Natural killer cell (primary cell): ENCODE measurements around the gene PLCB1. TPM values are rescaled to one million over a fixed set of nuclear protein-coding genes. Genes with fewer than 3 reads are reported as not detected.

Experiments
- ATAC-seq, 3 donors: fragments of 150-1000 bp in 2 of 3; fragments of 200-7000 bp in 1 of 3; cut with Tn5 transposase; 1 replicate in 1 of 3; 2 replicates in 2 of 3; pipeline ENCODE4 v1.10.0; 2021; ENCODE audit warnings: mild to moderate bottlenecking in 2 of 3, moderate library complexity in 2 of 3
- DNase-seq, 2 donors: peaks; one replicate each; pipeline versions ENCODE4 v3.0.0 to v3.0.0-alpha.2; 2013 to 2021; ENCODE audit warnings: mixed read lengths in 1 of 2
- H3K27ac ChIP-seq: one replicate; pipeline ENCODE4 v1.5.1; 2013; ENCODE audit warnings: mild to moderate bottlenecking, low read length
- H3K27me3 ChIP-seq: one replicate; pipeline ENCODE4 v1.6.1; 2013; ENCODE audit warnings: low read length; ENCODE audit not compliant: control insufficient read depth, insufficient read depth
- H3K36me3 ChIP-seq: one replicate; pipeline ENCODE4 v1.6.1; 2013; ENCODE audit warnings: low read length; ENCODE audit not compliant: control insufficient read depth, insufficient read depth
- H3K4me1 ChIP-seq: one replicate; pipeline ENCODE4 v1.6.1; 2013; ENCODE audit warnings: low read length; ENCODE audit not compliant: control insufficient read depth, insufficient read depth
- H3K4me3 ChIP-seq: one replicate; pipeline ENCODE4 v1.5.1; 2013; ENCODE audit warnings: low read length
- H3K9me3 ChIP-seq: one replicate; pipeline ENCODE4 v1.6.1; 2013; ENCODE audit warnings: low read length; ENCODE audit not compliant: control insufficient read depth, insufficient read depth
- H3K27ac Mint-ChIP-seq, 2 donors: one replicate each; pipeline ENCODE4 v1.8.0; 2022; ENCODE audit warnings: mild to moderate bottlenecking in 2 of 2, mixed read lengths in 2 of 2, moderate library complexity in 1 of 2
- H3K27me3 Mint-ChIP-seq, 2 donors: one replicate each; pipeline ENCODE4 v1.8.0; 2022; ENCODE audit warnings: low read depth in 2 of 2, mixed read lengths in 2 of 2
- H3K36me3 Mint-ChIP-seq: one replicate; pipeline ENCODE4 v1.8.0; 2022; ENCODE audit warnings: mixed read lengths
- H3K4me1 Mint-ChIP-seq, 2 donors: one replicate each; pipeline ENCODE4 v1.8.0; 2022; ENCODE audit warnings: mixed read lengths in 2 of 2
- H3K4me3 Mint-ChIP-seq: one replicate; pipeline ENCODE4 v1.8.0; 2022; ENCODE audit warnings: mild to moderate bottlenecking, moderate library complexity, mixed read lengths
- H3K9me3 Mint-ChIP-seq, 2 donors: one replicate each; pipeline ENCODE4 v1.8.0; 2022; ENCODE audit warnings: mixed read lengths in 2 of 2
- CTCF ChIP-seq: fragments of 200-600 bp; IDR thresholded peaks from one replicate; pipeline ENCODE4 v1.8.0; 2022; ENCODE audit warnings: antibody characterized with exemption
- WGBS: methylation state at CpG from one replicate; pipeline ENCODE4 v1.1.7; 2013; ENCODE audit warnings: missing lambda C conversion rate; ENCODE audit not compliant: insufficient coverage; 5-methylcytosine and 5-hydroxymethylcytosine counted together
- intact Hi-C: fragments of 100-400 bp; cut with micrococcal nuclease; formaldehyde crosslinking; loops from one replicate; pipeline ENCODE4 v1.14.2; 2022
- total RNA-seq, 4 donors: library from RNA; stranded (reverse); fragments of 120-200 nt in 1 of 4; gene quantifications; one replicate each; pipeline versions ENCODE4 v1.2.3 to v1.2.4, GENCODE V29; 2013 to 2022

PLCB1 gene
- total RNA-seq, 3 donors from 2014 or later (not counting 1 experiment from before 2014, with no cell fraction given): 48.7 to 66.2 (median 57.7) TPM

- Histone ChIP-seq H3K36me3 (no peaks in the 10 kb centered on the region), H3K4me3 (no peak overlapping the region), H3K9me3 (no peaks in the 10 kb centered on the region), H3K27ac (no peak overlapping the region), H3K4me1 (peaks cover 37% of the 10 kb centered on the region), H3K27me3 (no peaks in the 10 kb centered on the region)
- Mint-ChIP-seq H3K27ac (no peak overlapping the region), H3K4me1 (peaks cover 77 to 80% of the 10 kb centered on the region in 2 donors), H3K27me3 (no peaks in the 10 kb centered on the region), H3K36me3 (no peaks in the 10 kb centered on the region), H3K4me3 (no peak overlapping the region), H3K9me3 (no peaks in the 10 kb centered on the region)
- intact Hi-C loops: no loop called here
- ATAC-seq: no peak
- peak; percentile 7 for TF ChIP-seq CTCF
- no peak for DNase-seq
These were observed 16.4 kb downstream of the PLCB1 start for GRCh38 chr20:8148501-8148900.

- peaks cover 79 to 82% of the 10 kb centered on the region in 2 donors for H3K4me1 Mint-ChIP-seq
- no peak overlapping the region for H3K4me3 Mint-ChIP-seq
- H3K27ac Mint-ChIP-seq: peak overlapping the region; percentile 80 to 81
- Histone ChIP-seq H3K27me3 (no peaks in the 10 kb centered on the region), H3K36me3 (no peaks in the 10 kb centered on the region), H3K4me1 (peaks cover 23% of the 10 kb centered on the region), H3K9me3 (no peaks in the 10 kb centered on the region), H3K4me3 (no peak overlapping the region), H3K27ac (peak overlapping the region; percentile 19)
- WGBS: no CpG with 5 or more reads among the region's 1 CpG
- no peak for TF ChIP-seq CTCF
- H3K36me3 Mint-ChIP-seq: no peaks in the 10 kb centered on the region
- no peaks in the 10 kb centered on the region for H3K27me3 Mint-ChIP-seq
- H3K9me3 Mint-ChIP-seq: no peaks in the 10 kb centered on the region
- DNase-seq (no peak), ATAC-seq (no peak)
- intact Hi-C loops: loop anchor here (5.0 kb wide), 3 partner anchors 62 to 142 kb away; partner anchors contain the start of gene TMX4
These were observed 18.5 kb downstream of the PLCB1 start for GRCh38 chr20:8150591-8150990.

GRCh38 chr20:8151372-8151771 lies 19.3 kb downstream of the PLCB1 start:
- Histone ChIP-seq H3K4me1 (peaks cover 27% of the 10 kb centered on the region), H3K27ac (peak overlapping the region; percentile 19), H3K27me3 (no peaks in the 10 kb centered on the region), H3K9me3 (no peaks in the 10 kb centered on the region), H3K36me3 (no peaks in the 10 kb centered on the region), H3K4me3 (no peak overlapping the region)
- TF ChIP-seq CTCF: no peak
- peak overlapping the region; percentile 82 for H3K4me3 Mint-ChIP-seq
- H3K27me3 Mint-ChIP-seq: no peaks in the 10 kb centered on the region
- intact Hi-C loops: loop anchor here (5.0 kb wide), 3 partner anchors 61 to 141 kb away; partner anchors contain the start of gene TMX4
- H3K4me1 Mint-ChIP-seq: peaks cover 79 to 82% of the 10 kb centered on the region in 2 donors
- no peaks in the 10 kb centered on the region for H3K9me3 Mint-ChIP-seq
- 4% methylated on average over 4 of the region's 5 CpGs for WGBS
- ATAC-seq: peak; percentile 41 to 53 (median 51)
- no peaks in the 10 kb centered on the region for H3K36me3 Mint-ChIP-seq
- H3K27ac Mint-ChIP-seq: peak overlapping the region; percentile 80 to 81
- DNase-seq: peak in 1 of 2 donors; percentile 21

GRCh38 chr20:8152183-8152582 lies 20.1 kb downstream of the PLCB1 start:
- no peaks in the 10 kb centered on the region for H3K9me3 Mint-ChIP-seq
- no peak overlapping the region for H3K27ac ChIP-seq
- H3K36me3 Mint-ChIP-seq: no peaks in the 10 kb centered on the region
- H3K4me3 Mint-ChIP-seq: peak overlapping the region; percentile 82
- no peaks in the 10 kb centered on the region for H3K9me3 ChIP-seq
- DNase-seq (no peak), ATAC-seq (no peak)
- 33% methylated on average over 1 of the region's 1 CpG for WGBS
- H3K27me3 Mint-ChIP-seq: no peaks in the 10 kb centered on the region
- no peak for TF ChIP-seq CTCF
- intact Hi-C loops: loop anchor here (5.0 kb wide), 3 partner anchors 60 to 140 kb away; partner anchors contain the start of gene TMX4
- no peaks in the 10 kb centered on the region for H3K36me3 ChIP-seq
- H3K4me1 ChIP-seq: peaks cover 29% of the 10 kb centered on the region
- peaks cover 82 to 86% of the 10 kb centered on the region in 2 donors for H3K4me1 Mint-ChIP-seq
- no peak overlapping the region for H3K4me3 ChIP-seq
- H3K27me3 ChIP-seq: no peaks in the 10 kb centered on the region
- peak overlapping the region; percentile 80 to 81 for H3K27ac Mint-ChIP-seq
